Testis (tissue), 3 donors: ENCODE data around the gene SUGP2. TPM values are rescaled to one million over a fixed set of nuclear protein-coding genes. Genes with fewer than 3 reads are reported as not detected.

Experiments
- DNase-seq: peaks from one replicate; pipeline ENCODE4 v3.0.0-alpha.2; 2019
- H3K27ac ChIP-seq, 2 donors: fragments of 200-600 bp; sonication (generic); one replicate each; pipeline ENCODE4 v1.5.1; 2019
- H3K27me3 ChIP-seq: fragments of 200-600 bp; sonication (generic); one replicate; pipeline ENCODE4 v1.5.1; 2019
- H3K36me3 ChIP-seq: fragments of 200-600 bp; sonication (generic); one replicate; pipeline ENCODE4 v1.5.1; 2017; ENCODE audit warnings: low read depth; ENCODE audit errors: missing control alignments
- H3K4me1 ChIP-seq: fragments of 200-600 bp; sonication (generic); one replicate; pipeline ENCODE4 v1.5.1; 2019
- H3K4me3 ChIP-seq, 2 donors: fragments of 200-600 bp; sonication (generic); one replicate each; pipeline ENCODE4 v1.5.1; 2017 to 2019
- H3K9me3 ChIP-seq: fragments of 200-600 bp; sonication (generic); one replicate; pipeline ENCODE4 v1.5.1; 2017
- POLR2A ChIP-seq: fragments of 450-650 bp; IDR thresholded peaks from one replicate; pipeline ENCODE4 v1.6.1; 2017; ENCODE audit warnings: antibody characterized with exemption, mild to moderate bottlenecking, moderate library complexity
- WGBS, 2 donors: methylation state at CpG; one replicate each; pipeline ENCODE4 v1.1.5; 2018; 5-methylcytosine and 5-hydroxymethylcytosine counted together
- intact Hi-C: fragments of 100-400 bp; cut with DNase I; formaldehyde crosslinking; loops from one replicate; pipeline ENCODE4 v1.15.1; 2023; ENCODE audit warnings: low total_unique reads
- polyA plus RNA-seq: library from polyadenylated mRNA; stranded (reverse); fragments of 350-450 nt; fragmentation: Illumina TruSeq; extraction: RNeasy Lipid Tissue Mini Kit (QIAGEN cat#74804); gene quantifications from one replicate; pipeline ENCODE4 v1.2.3, GENCODE V29; 2014; ENCODE audit warnings: low read depth, low replicate concordance; ENCODE audit not compliant: insufficient read depth
- total RNA-seq, 2 donors: library from RNA; depleted of rRNA; stranded (reverse); fragments of >200 nt; gene quantifications; one replicate each; pipeline ENCODE4 v1.2.3, GENCODE V29; 2016
- TF ChIP-seq, protein P1 (sequence below), 3 experiments: fragments of 450-650 bp in 2 of 3; fragments of 200-600 bp in 1 of 3; sonication (generic) in 1 of 3; IDR thresholded peaks; one replicate each; pipeline ENCODE4 v1.5.1; 2016 to 2019; ENCODE audit warnings: antibody characterized with exemption in 3 of 3, mild to moderate bottlenecking in 2 of 3, moderate library complexity in 1 of 3

SUGP2 gene
- total and polyA plus RNA-seq, 3 donors from 2014 or later: 176 to 331 (median 254) TPM

DNA sequence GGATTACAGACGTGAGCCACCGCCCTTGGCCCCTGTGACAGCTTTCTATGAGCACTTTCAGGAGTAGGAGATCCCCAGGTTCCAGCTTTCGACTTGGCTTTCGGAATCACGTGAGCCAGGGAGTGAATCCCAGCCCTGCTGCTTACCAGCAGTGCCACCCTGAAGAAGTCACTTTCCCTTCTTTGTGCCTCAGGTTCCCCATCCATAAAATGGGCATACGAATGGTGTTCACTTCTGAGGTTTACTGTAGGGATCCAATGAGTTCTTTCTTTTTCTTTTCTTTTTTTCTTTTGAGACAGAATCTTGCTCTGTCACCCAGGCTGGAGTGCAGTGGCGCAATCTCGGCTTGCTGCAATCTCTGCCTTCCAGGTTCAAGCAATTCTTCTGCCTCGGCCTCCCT, 88.0 kb downstream of the SUGP2 start:
- DNase-seq: no peak
- intact Hi-C loops: no loop called here
- Histone ChIP-seq H3K27me3 (no peaks in the 10 kb centered on the region), H3K4me3 (no peak overlapping the region), H3K27ac (no peak overlapping the region), H3K9me3 (no peaks in the 10 kb centered on the region), H3K36me3 (no peaks in the 10 kb centered on the region), H3K4me1 (no peaks in the 10 kb centered on the region)
- TF ChIP-seq, protein P1, sequence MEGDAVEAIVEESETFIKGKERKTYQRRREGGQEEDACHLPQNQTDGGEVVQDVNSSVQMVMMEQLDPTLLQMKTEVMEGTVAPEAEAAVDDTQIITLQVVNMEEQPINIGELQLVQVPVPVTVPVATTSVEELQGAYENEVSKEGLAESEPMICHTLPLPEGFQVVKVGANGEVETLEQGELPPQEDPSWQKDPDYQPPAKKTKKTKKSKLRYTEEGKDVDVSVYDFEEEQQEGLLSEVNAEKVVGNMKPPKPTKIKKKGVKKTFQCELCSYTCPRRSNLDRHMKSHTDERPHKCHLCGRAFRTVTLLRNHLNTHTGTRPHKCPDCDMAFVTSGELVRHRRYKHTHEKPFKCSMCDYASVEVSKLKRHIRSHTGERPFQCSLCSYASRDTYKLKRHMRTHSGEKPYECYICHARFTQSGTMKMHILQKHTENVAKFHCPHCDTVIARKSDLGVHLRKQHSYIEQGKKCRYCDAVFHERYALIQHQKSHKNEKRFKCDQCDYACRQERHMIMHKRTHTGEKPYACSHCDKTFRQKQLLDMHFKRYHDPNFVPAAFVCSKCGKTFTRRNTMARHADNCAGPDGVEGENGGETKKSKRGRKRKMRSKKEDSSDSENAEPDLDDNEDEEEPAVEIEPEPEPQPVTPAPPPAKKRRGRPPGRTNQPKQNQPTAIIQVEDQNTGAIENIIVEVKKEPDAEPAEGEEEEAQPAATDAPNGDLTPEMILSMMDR (IDR thresholded peaks at IDR 0.05): no peak
- no peak for TF ChIP-seq POLR2A
- WGBS, 2 donors: 90 to 92% methylated on average over 9 of the region's 9 CpGs

DNA sequence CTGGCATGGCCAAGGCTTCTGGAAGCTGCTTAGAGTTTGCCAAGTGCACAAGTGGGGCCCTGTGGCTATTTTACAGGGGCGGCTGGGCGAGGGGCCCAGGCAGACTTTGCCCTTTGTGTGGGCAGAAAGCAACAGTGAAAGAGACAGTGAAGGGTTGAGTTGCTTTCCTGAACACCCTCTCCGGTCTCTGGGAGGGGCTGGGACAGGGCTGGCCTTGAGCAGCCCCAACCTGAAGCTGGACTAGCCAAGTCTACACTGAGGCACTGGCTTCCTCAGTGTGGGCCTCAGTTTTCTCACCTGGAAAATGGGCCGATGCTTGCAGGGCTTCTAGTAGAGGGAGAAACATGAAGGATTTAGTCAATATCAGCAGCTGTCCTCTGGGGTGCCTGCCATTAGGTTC, 89.9 kb downstream of the SUGP2 start:
- no peak overlapping the region for H3K4me3 ChIP-seq

DNA sequence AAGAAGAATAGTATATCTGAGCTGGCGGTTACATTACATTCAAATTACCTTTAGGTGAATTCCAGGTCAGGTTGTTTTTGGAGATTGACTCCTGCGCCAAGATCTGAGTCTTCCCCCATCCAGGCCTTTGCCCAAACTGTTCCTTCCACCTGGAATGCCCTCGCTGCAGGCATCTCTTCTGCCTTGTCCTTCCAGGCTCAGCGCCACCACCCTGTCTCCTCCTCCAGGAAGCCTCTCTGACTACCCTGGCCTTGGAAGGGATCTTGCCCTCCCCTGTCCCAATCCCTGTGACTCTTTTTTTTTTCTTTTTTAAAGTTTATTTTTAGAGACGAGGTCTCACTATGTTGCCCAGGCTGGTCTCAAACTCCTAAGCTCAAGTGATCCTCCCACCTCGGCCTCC, 90.6 kb downstream of the SUGP2 start:
- DNase-seq: no peak
- Histone ChIP-seq H3K27ac (no peak overlapping the region), H3K27me3 (no peaks in the 10 kb centered on the region), H3K4me3 (no peak overlapping the region), H3K4me1 (peaks cover 9% of the 10 kb centered on the region), H3K36me3 (no peaks in the 10 kb centered on the region), H3K9me3 (no peaks in the 10 kb centered on the region)
- TF ChIP-seq, protein P1 (IDR thresholded peaks at IDR 0.05): no peak
- TF ChIP-seq POLR2A: no peak
- 89% methylated on average over 6 of the region's 6 CpGs for WGBS, 2 donors
- intact Hi-C loops: no loop called here

More for the DNA sequence above, 89.9 kb downstream of the SUGP2 start:
- Histone ChIP-seq H3K9me3 (no peaks in the 10 kb centered on the region), H3K36me3 (no peaks in the 10 kb centered on the region), H3K27me3 (no peaks in the 10 kb centered on the region), H3K27ac (no peak overlapping the region), H3K4me1 (peaks cover 9% of the 10 kb centered on the region)
- 84 to 90% methylated on average over 4 of the region's 4 CpGs for WGBS, 2 donors
- TF ChIP-seq POLR2A: no peak
- TF ChIP-seq, protein P1 (IDR thresholded peaks at IDR 0.05): no peak
- intact Hi-C loops: no loop called here
- DNase-seq: no peak

DNA sequence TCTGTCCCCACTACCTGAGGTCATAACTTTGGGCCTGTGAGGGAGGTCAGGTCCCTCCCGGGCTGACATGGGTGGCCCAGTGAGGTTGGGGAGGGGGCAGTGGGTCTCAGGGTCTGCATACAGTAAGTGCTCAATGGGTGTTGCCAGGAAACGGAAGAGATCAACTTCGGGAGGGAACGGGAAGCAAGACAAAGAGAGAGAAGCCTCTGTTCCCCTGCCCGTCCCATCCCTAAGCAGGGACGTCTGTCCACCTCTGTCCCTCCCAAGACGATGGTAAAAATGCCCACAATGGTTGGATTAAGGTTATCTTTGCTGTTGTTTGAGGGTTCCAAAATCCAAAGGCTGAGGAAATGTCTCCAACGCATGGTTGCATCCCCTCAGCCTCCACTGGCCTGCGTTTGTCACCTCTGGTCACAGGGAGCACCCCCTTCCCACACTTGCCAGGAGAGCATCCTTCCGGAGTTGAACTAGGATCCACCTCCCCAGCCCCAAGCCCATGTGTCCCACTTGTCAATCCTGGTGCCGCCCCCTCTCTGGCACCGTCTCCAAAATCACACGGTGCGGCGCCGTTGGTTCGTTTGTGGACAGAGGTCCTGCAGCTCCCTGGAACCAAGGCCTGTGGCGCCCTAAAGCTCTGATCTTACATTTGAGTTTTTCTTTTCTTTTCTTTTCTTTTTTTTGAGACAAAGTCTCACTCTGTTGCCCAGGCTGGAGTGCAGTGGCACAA, 91.5 kb downstream of the SUGP2 start:
- H3K27me3 ChIP-seq: no peaks in the 10 kb centered on the region
- 43 to 51% methylated on average over 18 of the region's 18 CpGs for WGBS, 2 donors
- no peaks in the 10 kb centered on the region for H3K9me3 ChIP-seq
- no peak for DNase-seq
- intact Hi-C loops: no loop called here
- H3K4me1 ChIP-seq: peaks cover 9% of the 10 kb centered on the region
- no peak overlapping the region for H3K27ac ChIP-seq
- no peaks in the 10 kb centered on the region for H3K36me3 ChIP-seq
- H3K4me3 ChIP-seq: no peak overlapping the region
- TF ChIP-seq, protein P1 (IDR thresholded peaks at IDR 0.05): no peak
- TF ChIP-seq POLR2A: no peak

Other genes with a start within 250 kb of the SUGP2 start
- gene COMP, start 242.2 kb downstream of the SUGP2 start, total RNA-seq: 1 to 10 TPM; 3.8 to 7.1 TPM
- 23.4 TPM for gene COMP, start 242.2 kb downstream of the SUGP2 start, polyA plus RNA-seq
- gene UPF1, start 201.6 kb downstream of the SUGP2 start, total RNA-seq: 100 to 1,000 TPM; 176 to 188 TPM
- 99.0 TPM for gene UPF1, start 201.6 kb downstream of the SUGP2 start, polyA plus RNA-seq
- gene CERS1, start 137.4 kb downstream of the SUGP2 start, total RNA-seq: 10 to 100 TPM; 64.5 to 73.2 TPM
- gene CERS1, start 137.4 kb downstream of the SUGP2 start, polyA plus RNA-seq: 43.0 TPM
- 100 to 1,000 TPM; 490 to 692 TPM for gene COPE, start 114.1 kb downstream of the SUGP2 start, total RNA-seq
- 343 TPM for gene COPE, start 114.1 kb downstream of the SUGP2 start, polyA plus RNA-seq
- gene DDX49, start 113.8 kb downstream of the SUGP2 start, total RNA-seq: 10 to 100 TPM; 84.8 to 95.6 TPM
- 65.6 TPM for gene DDX49, start 113.8 kb downstream of the SUGP2 start, polyA plus RNA-seq
- 10 to 100 TPM; 31.3 to 39.6 TPM for gene HOMER3, start 92.3 kb downstream of the SUGP2 start, total RNA-seq
- 19.9 TPM for gene HOMER3, start 92.3 kb downstream of the SUGP2 start, polyA plus RNA-seq
- gene ARMC6, start 86 bp upstream of the SUGP2 start, total RNA-seq: 10 to 100 TPM; 53.2 to 57.0 TPM
- 62.0 TPM for gene ARMC6, start 86 bp upstream of the SUGP2 start, polyA plus RNA-seq
- 10 to 100 TPM; 14.3 to 14.7 TPM for gene SLC25A42, start 30.5 kb upstream of the SUGP2 start, total RNA-seq
- gene SLC25A42, start 30.5 kb upstream of the SUGP2 start, polyA plus RNA-seq: 14.0 TPM
- 10 to 100 TPM; 17.4 to 18.7 TPM for gene TMEM161A, start 105.0 kb upstream of the SUGP2 start, total RNA-seq
- 13.2 TPM for gene TMEM161A, start 105.0 kb upstream of the SUGP2 start, polyA plus RNA-seq
- 1 to 10 TPM; 3.0 to 5.7 TPM for gene MEF2B, start 136.7 kb upstream of the SUGP2 start, total RNA-seq
- 3.1 TPM for gene MEF2B, start 136.7 kb upstream of the SUGP2 start, polyA plus RNA-seq
- 10 to 100 TPM; 17.7 to 25.7 TPM for gene BORCS8, start 158.6 kb upstream of the SUGP2 start, total RNA-seq
- 36.6 TPM for gene BORCS8, start 158.6 kb upstream of the SUGP2 start, polyA plus RNA-seq
- 10 to 100 TPM; 35.1 to 40.4 TPM for gene RFXANK, start 158.7 kb upstream of the SUGP2 start, total RNA-seq
- gene RFXANK, start 158.7 kb upstream of the SUGP2 start, polyA plus RNA-seq: 35.7 TPM
- 1 to 10 TPM; 7.0 to 9.6 TPM for gene NR2C2AP, start 169.9 kb upstream of the SUGP2 start, total RNA-seq
- 9.4 TPM for gene NR2C2AP, start 169.9 kb upstream of the SUGP2 start, polyA plus RNA-seq
- 1 to 10 TPM; 3.3 to 3.7 TPM for gene NCAN, start 178.4 kb upstream of the SUGP2 start, total RNA-seq
- 2.3 TPM for gene NCAN, start 178.4 kb upstream of the SUGP2 start, polyA plus RNA-seq
- gene TM6SF2, start 239.8 kb upstream of the SUGP2 start, total RNA-seq: 1 to 10 TPM in 1 of 2 donors, under 1 TPM in 1; 0.93 to 1.2 TPM
- 0.96 TPM for gene TM6SF2, start 239.8 kb upstream of the SUGP2 start, polyA plus RNA-seq